IMR-90 (cell line): Measurements from ENCODE around the gene SLC1A1. TPM values are rescaled to one million over a fixed set of nuclear protein-coding genes. Genes with fewer than 3 reads are reported as not detected.

Experiments
- ATAC-seq: fragments of 200-7000 bp; cut with Tn5 transposase; 2 replicates; pipeline ENCODE4 v1.9.1; 2020; ENCODE audit warnings: low read depth, mild to moderate bottlenecking, moderate library complexity
- BruUV-seq: library from RNA; stranded (reverse); fragments of 400-500 nt; replicated peaks from 2 replicates; lab custom pipeline; 2021; lab: Mats Ljungman, UMichigan
- CTCF ChIA-PET: fragments of 300-600 bp; formaldehyde crosslinking; extraction: SDS; loops from one replicate; lab custom pipeline; 2021; ENCODE audit warnings: antibody characterized with exemption; lab: Yijun Ruan, JAX
- POLR2A ChIA-PET: fragments of 300-600 bp; sonication (Branson Sonifier 250); formaldehyde crosslinking; loops from one replicate; lab custom pipeline; 2022; ENCODE audit warnings: antibody characterized with exemption; ENCODE audit not compliant: unreplicated experiment; lab: Charles Lee
- DNase-seq: peaks from one replicate; pipeline ENCODE4 v3.0.0; 2013
- H2AFZ ChIP-seq: replicated peaks from 2 replicates; pipeline ENCODE3; 2013; ENCODE audit warnings: low read length, mild to moderate bottlenecking; ENCODE audit not compliant: poor library complexity
- H2AK5ac ChIP-seq: 2 replicates; pipeline ENCODE4 v1.6.1; 2013; ENCODE audit warnings: low read depth, low read length, inconsistent platforms
- H2AK9ac ChIP-seq: replicated peaks from 2 replicates; pipeline ENCODE3; 2013; ENCODE audit warnings: mild to moderate bottlenecking, low read depth, low read length, moderate library complexity; ENCODE audit not compliant: poor library complexity
- H2BK120ac ChIP-seq: 2 replicates; pipeline ENCODE4 v1.6.1; 2013; ENCODE audit warnings: low read depth, low read length, inconsistent platforms
- H2BK15ac ChIP-seq: 3 replicates; pipeline ENCODE4 v1.6.1; 2013; ENCODE audit warnings: low read depth, low read length, inconsistent platforms
- H2BK20ac ChIP-seq: 2 replicates; pipeline ENCODE4 v1.6.1; 2013; ENCODE audit warnings: low read depth, mild to moderate bottlenecking, inconsistent platforms, low read length, moderate library complexity
- H2BK5ac ChIP-seq: 2 replicates; pipeline ENCODE4 v1.6.1; 2013; ENCODE audit warnings: mild to moderate bottlenecking, low read depth, low read length, inconsistent platforms; ENCODE audit not compliant: poor library complexity, severe bottlenecking
- H3K14ac ChIP-seq: replicated peaks from 2 replicates; pipeline ENCODE4 v1.6.1; 2013; ENCODE audit warnings: low read depth, low read length, inconsistent platforms
- H3K18ac ChIP-seq: 2 replicates; pipeline ENCODE4 v1.6.1; 2013; ENCODE audit warnings: low read depth, low read length, control low read depth
- H3K23ac ChIP-seq: 2 replicates; pipeline ENCODE4 v1.6.1; 2013; ENCODE audit warnings: low read depth, low read length, inconsistent platforms
- H3K27ac ChIP-seq: 2 replicates; pipeline ENCODE4 v1.5.1; 2013; ENCODE audit warnings: mild to moderate bottlenecking, control low read depth, low read length; ENCODE audit not compliant: insufficient read depth
- H3K27me3 ChIP-seq: 2 replicates; pipeline ENCODE4 v1.6.1; 2013; ENCODE audit warnings: low read length; ENCODE audit not compliant: control insufficient read depth, insufficient read depth
- H3K36me3 ChIP-seq: 2 replicates; pipeline ENCODE4 v1.6.1; 2013; ENCODE audit warnings: low read length, mixed read lengths; ENCODE audit not compliant: control insufficient read depth, insufficient read depth
- H3K4ac ChIP-seq: 2 replicates; pipeline ENCODE4 v1.6.1; 2013; ENCODE audit warnings: low read depth, low read length, inconsistent platforms
- H3K4me1 ChIP-seq: 2 replicates; pipeline ENCODE4 v1.6.1; 2013; ENCODE audit warnings: low read length, mixed read lengths; ENCODE audit not compliant: control insufficient read depth, insufficient read depth
- H3K4me2 ChIP-seq: 2 replicates; pipeline ENCODE4 v1.6.1; 2013; ENCODE audit warnings: low read depth, mild to moderate bottlenecking, control low read depth, low read length, moderate library complexity
- H3K4me3 ChIP-seq: 2 replicates; pipeline ENCODE4 v1.5.1; 2013; ENCODE audit warnings: low read depth, mild to moderate bottlenecking, control low read depth, low read length, moderate library complexity; ENCODE audit not compliant: insufficient read depth
- H3K56ac ChIP-seq: 2 replicates; pipeline ENCODE4 v1.6.1; 2013; ENCODE audit warnings: low read length, inconsistent platforms; ENCODE audit not compliant: insufficient read depth; ENCODE audit errors: extremely low read depth
- H3K79me1 ChIP-seq, 2 experiments: 2 replicates each; pipeline ENCODE4 v1.6.1; 2013; ENCODE audit warnings: low read length in 2 of 2, inconsistent platforms in 1 of 2, low read depth in 1 of 2
- H3K9ac ChIP-seq: 2 replicates; pipeline ENCODE4 v1.6.1; 2013; ENCODE audit warnings: low read depth, low read length, control low read depth
- H3K9me1 ChIP-seq: 2 replicates; pipeline ENCODE4 v1.6.1; 2013; ENCODE audit warnings: low read length, inconsistent platforms; ENCODE audit not compliant: insufficient read depth
- H3K9me3 ChIP-seq: 2 replicates; pipeline ENCODE4 v1.6.1; 2013; ENCODE audit warnings: low read length; ENCODE audit not compliant: control insufficient read depth, insufficient read depth
- H4K20me1 ChIP-seq: 2 replicates; pipeline ENCODE4 v1.6.1; 2013; ENCODE audit warnings: low read length, inconsistent platforms; ENCODE audit not compliant: insufficient read depth
- H4K5ac ChIP-seq: 2 replicates; pipeline ENCODE4 v1.6.1; 2013; ENCODE audit warnings: mild to moderate bottlenecking, low read depth, low read length, control low read depth
- H4K8ac ChIP-seq, 2 experiments: 2 replicates each; pipeline ENCODE4 v1.6.1; 2013; ENCODE audit warnings: low read depth in 2 of 2, low read length in 2 of 2, control low read depth in 1 of 2, inconsistent platforms in 1 of 2
- H4K91ac ChIP-seq: 2 replicates; pipeline ENCODE4 v1.6.1; 2013; ENCODE audit warnings: low read depth, low read length, inconsistent platforms; ENCODE audit not compliant: insufficient read depth
- CEBPB ChIP-seq: IDR thresholded peaks from 2 replicates; pipeline ENCODE4 v1.6.1; 2012; ENCODE audit warnings: low read depth, low read length, improper control_type of control experiment
- MAZ ChIP-seq: IDR thresholded peaks from 2 replicates; pipeline ENCODE4 v1.6.1; 2012; ENCODE audit warnings: low read depth, mild to moderate bottlenecking, low read length, improper control_type of control experiment, moderate library complexity, borderline replicate concordance
- WGBS, 2 experiments: methylation state at CpG; one replicate each; pipeline versions ENCODE4 v1.1.5 to v1.1.7; 2013; ENCODE audit warnings: missing lambda C conversion rate in 2 of 2; ENCODE audit not compliant: insufficient read length in 1 of 2; ENCODE audit errors: extremely low coverage in 2 of 2; 5-methylcytosine and 5-hydroxymethylcytosine counted together
- dilution Hi-C: fragments of 300-500 bp; cut with HindIII; formaldehyde crosslinking; loops from one replicate; pipeline ENCODE4 v1.14.3; 2018; ENCODE audit warnings: low sequenced_read_pairs; ENCODE audit not compliant: unreplicated experiment
- in situ Hi-C: fragments of 300-500 bp; cut with MboI; formaldehyde crosslinking; loops from 3 replicates; pipeline ENCODE4 v1.14.3; 2019; ENCODE audit warnings: low sequenced_read_pairs, inconsistent platforms, mixed read lengths
- intact Hi-C: fragments of 100-400 bp; cut with micrococcal nuclease; formaldehyde crosslinking; loops from 2 replicates; pipeline ENCODE4 v1.10.0; 2022
- polyA plus RNA-seq, 3 experiments: library from polyadenylated mRNA; depleted of rRNA; stranded (reverse); fragments of >200 nt; gene quantifications; 2 replicates each; pipeline ENCODE4 v1.2.3, GENCODE V29; 2012; ENCODE audit warnings: low replicate concordance in 1 of 3
- total RNA-seq: library from RNA; depleted of rRNA; stranded (reverse); fragments of >200 nt; gene quantifications from 2 replicates; pipeline ENCODE4 v1.2.3, GENCODE V29; 2012

The SLC1A1 gene
- total and polyA plus RNA-seq, 2 of the 4 experiments (the other 2 are of a cell fraction) = 2.2 to 4.1 TPM

- H3K23ac ChIP-seq = no peak overlapping the region
- TF ChIP-seq MAZ (no peak), CEBPB (peak; percentile 34; the same call in 1 of the 2 replicates)
- in situ Hi-C loops = no loop called here
- no peak overlapping the region for H2BK20ac ChIP-seq
- intact Hi-C loops = loop anchor here (10.0 kb wide), 1 partner anchor 165 kb away; no protein-coding TSS in a partner anchor
- no peak overlapping the region for H2AFZ ChIP-seq
- H2AK5ac ChIP-seq = no peak overlapping the region
- H3K18ac ChIP-seq = no peak overlapping the region
- no peak overlapping the region for H2BK120ac ChIP-seq
- H3K4me1 ChIP-seq = no peaks in the 10 kb centered on the region
- no peaks in the 10 kb centered on the region for H3K9me3 ChIP-seq
- CTCF ChIA-PET = interaction anchor here (0.8 kb wide), 1 partner anchor 10 kb away, joined by 3 read pairs; no protein-coding TSS in a partner anchor
- H2BK5ac ChIP-seq = no peak overlapping the region
- no peak overlapping the region for H3K4me3 ChIP-seq
- H4K5ac ChIP-seq = no peak overlapping the region
- H3K9ac ChIP-seq = no peak overlapping the region
- no peaks in the 10 kb centered on the region for H3K9me1 ChIP-seq
- H3K79me1 ChIP-seq = no peaks in the 10 kb centered on the region
- H2AK9ac ChIP-seq = no peak overlapping the region
- H3K36me3 ChIP-seq = no peaks in the 10 kb centered on the region
- dilution Hi-C loops = no loop called here
- no peak overlapping the region for H3K14ac ChIP-seq
- H3K27me3 ChIP-seq = no peaks in the 10 kb centered on the region; the same call in 1 of the 2 replicates
- H4K20me1 ChIP-seq = no peaks in the 10 kb centered on the region
- H4K8ac ChIP-seq = no peak overlapping the region
- POLR2A ChIA-PET = no interaction called here
- BruUV-seq = no TSS peak
- no peak for ATAC-seq
- H2BK15ac ChIP-seq = no peak overlapping the region
- H3K4me2 ChIP-seq = no peak overlapping the region
- H3K56ac ChIP-seq = no peak overlapping the region
- DNase-seq = no peak
- H3K27ac ChIP-seq = no peak overlapping the region
- no peak overlapping the region for H4K91ac ChIP-seq
- no peak overlapping the region for H3K4ac ChIP-seq
- no CpG with 5 or more reads among the region's 8 CpGs for WGBS, 2 experiments
These were observed 69.3 kb downstream of the SLC1A1 start for GRCh38 chr9:4559261-4560182.
